Astrocyte (in vitro differentiated cells and primary cell): ENCODE measurements around the gene ZFAND2A.

Experiments
- EZH2 ChIP-seq: IDR thresholded peaks from 2 replicates; pipeline ENCODE4 v1.6.1; 2012; ENCODE audit warnings: mild to moderate bottlenecking, low read length, inconsistent platforms; ENCODE audit not compliant: insufficient read depth
- TF ChIP-seq, protein P1 (sequence below): IDR thresholded peaks from 2 replicates; pipeline ENCODE4 v1.5.1; 2011; ENCODE audit warnings: low read depth, mild to moderate bottlenecking, inconsistent platforms, low read length, moderate library complexity; ENCODE audit not compliant: insufficient read depth

DNA sequence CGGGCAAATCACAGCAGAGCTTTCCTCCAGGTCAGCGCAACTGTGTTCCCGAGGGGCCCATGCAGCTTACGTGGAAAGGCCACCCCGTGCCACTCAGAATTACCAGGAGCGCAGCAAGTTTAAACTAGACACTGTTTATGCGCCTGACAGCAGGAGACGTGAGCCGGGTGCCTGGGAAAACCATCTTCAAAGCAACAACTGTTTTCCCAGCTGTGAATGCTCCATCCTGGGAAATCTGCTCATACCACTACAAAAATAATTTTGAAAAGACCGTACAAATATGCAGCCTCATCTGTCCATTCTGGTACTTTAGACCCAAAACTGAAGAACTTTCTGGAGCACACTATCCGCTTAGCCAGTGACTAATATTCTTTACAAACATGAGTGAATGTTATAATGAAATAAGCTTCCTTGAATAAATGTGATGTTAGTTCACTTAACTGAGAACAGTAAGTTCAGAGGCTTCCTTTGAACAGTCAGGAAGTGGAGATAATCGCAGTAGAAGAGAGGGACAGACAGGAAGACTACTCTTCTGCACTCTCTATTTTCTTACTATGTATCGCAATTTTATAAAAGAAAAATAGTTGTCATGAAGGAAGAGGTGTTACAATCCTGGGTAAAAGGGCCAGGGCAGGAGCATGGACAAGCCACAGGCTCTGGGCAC is 55.3 kb downstream of the ZFAND2A start:
- TF ChIP-seq, protein P1, sequence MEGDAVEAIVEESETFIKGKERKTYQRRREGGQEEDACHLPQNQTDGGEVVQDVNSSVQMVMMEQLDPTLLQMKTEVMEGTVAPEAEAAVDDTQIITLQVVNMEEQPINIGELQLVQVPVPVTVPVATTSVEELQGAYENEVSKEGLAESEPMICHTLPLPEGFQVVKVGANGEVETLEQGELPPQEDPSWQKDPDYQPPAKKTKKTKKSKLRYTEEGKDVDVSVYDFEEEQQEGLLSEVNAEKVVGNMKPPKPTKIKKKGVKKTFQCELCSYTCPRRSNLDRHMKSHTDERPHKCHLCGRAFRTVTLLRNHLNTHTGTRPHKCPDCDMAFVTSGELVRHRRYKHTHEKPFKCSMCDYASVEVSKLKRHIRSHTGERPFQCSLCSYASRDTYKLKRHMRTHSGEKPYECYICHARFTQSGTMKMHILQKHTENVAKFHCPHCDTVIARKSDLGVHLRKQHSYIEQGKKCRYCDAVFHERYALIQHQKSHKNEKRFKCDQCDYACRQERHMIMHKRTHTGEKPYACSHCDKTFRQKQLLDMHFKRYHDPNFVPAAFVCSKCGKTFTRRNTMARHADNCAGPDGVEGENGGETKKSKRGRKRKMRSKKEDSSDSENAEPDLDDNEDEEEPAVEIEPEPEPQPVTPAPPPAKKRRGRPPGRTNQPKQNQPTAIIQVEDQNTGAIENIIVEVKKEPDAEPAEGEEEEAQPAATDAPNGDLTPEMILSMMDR: no peak
- no peak for TF ChIP-seq EZH2
